ENCODE results near the gene CCDC174.

Gene CCDC174

DNA sequence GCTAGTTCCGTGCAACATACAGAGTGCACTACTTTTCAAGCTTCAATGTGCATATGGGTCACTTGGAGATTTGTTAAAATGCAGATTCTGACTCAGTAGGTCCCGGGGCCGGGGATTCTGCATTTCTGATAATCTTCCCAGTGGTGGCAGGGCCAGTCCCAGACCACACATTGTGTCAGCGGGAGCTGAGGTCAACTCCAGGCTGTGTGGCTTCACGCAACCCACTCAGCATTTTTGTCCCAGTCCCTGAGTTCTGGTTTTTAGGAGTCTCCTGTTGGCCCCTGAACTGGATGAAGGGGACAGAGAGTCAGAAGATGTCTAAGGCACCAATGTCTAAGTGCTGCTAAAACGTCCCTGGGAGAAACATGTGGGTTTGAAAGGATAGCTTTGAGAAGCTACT is 26.1 kb upstream of the CCDC174 start:
- no peak for DNase-seq (ENCODE audit: low spot score)

- no peak for DNase-seq (ENCODE audit: low spot score)
These were observed 23.7 kb upstream of the CCDC174 start for GRCh38 chr3:14627815-14628214.

DNA sequence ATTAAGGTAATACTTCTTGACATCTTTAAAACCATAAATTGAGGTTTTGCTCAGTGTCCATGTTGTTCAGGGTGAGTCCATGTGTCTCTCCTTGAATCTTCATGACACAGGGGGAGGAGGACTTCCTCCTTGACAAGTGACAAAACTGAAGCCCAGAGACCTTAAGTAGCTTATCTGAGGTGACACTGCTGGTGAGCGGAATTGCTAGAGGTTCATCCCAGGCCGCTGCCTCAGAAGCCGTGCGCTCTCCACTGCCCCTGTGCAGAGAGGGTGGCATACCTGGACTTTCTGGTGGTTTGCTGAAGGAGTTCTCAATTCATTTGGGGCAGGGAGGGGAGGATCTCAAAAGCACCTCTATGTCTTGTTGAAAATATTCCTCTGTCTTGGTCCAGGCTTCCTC is 23.2 kb upstream of the CCDC174 start:
- no peak for DNase-seq (ENCODE audit: low spot score)

DNA sequence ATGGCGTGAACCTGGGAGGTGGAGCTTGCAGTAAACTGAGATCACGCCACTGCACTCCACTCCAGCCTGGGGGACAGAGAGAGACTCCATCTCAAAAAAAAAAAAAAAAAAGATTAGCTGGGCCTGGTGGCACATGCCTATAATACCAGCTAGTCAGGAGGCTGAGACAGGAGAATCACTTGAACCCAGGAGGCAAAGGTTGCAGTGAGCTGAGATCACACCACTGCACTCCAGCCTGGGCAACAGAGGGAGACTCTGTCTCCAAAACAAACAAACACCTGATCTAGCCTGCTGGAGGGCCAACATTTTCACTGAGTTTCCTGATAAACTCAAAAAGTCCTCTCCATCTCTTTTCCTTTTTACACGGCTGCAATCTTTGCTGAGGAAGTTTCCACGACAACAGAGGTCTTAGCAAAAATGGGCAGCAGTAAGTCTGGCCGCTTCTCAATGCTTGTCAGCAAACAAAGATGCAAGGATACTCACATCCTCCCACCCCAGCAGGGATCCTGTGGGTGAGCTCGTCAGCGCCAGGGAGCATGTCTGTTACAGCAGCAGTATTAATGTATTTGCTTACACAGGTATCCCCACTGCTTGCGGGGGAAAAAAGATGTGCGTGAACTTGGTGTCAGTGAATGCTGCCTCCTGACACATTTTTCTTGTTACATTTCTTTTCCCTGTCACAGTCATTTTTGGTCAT is 21.0 kb upstream of the CCDC174 start:
- no peak for DNase-seq (ENCODE audit: low spot score)

DNA sequence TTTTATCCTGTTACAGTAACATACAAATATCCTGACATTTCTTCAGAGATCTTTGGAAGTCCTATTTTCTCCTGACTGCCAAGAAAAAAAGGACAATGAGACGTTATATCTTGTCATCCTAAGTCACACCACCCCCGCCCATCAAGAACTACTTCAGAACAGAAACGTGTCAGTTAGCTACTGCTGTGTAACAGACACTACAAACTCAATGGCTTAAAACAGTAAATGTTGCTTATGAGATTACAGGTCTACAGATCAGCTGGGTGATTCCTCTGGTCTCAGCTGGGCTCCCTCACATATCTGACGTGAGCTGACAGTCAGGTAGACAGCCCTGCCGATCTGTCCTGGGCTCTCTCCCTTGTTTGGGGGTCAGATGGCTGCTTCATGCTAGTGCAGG is 20.5 kb upstream of the CCDC174 start:
- DNase-seq (ENCODE audit: low spot score): no peak

DNA sequence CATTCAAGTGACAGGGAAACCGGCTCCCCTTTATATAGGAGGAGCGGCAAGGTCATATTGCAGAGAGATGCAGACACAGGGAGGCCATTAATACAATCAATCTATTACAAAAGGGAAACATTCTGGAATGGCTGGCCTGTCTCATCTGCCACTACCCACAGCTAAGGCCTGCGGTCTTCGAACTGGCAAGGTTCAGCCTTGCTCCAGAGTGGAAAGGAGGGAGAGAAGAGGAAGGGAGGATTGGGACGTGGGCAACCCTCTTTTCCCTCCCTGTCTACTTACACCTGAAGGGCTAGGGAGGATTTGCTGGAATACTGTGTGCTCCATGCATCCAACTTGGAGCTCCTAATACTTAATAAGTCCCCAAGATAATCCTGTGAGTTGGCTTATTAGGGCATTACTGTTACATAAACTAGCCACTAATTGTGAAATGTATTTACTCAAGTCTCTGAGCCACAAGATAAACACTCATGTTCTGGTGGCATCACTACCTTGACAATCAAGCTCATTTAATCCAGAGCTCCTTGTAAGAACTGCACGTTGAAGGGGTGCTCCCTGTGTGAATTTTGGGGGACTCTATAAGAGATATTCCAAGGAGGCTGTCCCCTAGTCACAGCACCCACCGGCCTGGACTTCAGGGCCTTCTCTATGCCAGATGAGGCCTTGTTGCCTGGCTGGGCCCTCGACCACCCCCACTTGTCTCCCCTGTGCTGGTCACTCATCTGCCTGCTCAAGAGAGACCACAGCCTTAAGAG is 19.7 kb upstream of the CCDC174 start:
- DNase-seq (ENCODE audit: low spot score): no peak

GRCh38 chr3:14632442-14632930 is 19.1 kb upstream of the CCDC174 start:
- DNase-seq (ENCODE audit: low spot score): no peak

- DNase-seq (ENCODE audit: low spot score): no peak
These were observed 18.1 kb upstream of the CCDC174 start for GRCh38 chr3:14633417-14633816.

GRCh38 chr3:14633819-14634424 is 17.6 kb upstream of the CCDC174 start:
- DNase-seq (ENCODE audit: low spot score): no peak

DNA sequence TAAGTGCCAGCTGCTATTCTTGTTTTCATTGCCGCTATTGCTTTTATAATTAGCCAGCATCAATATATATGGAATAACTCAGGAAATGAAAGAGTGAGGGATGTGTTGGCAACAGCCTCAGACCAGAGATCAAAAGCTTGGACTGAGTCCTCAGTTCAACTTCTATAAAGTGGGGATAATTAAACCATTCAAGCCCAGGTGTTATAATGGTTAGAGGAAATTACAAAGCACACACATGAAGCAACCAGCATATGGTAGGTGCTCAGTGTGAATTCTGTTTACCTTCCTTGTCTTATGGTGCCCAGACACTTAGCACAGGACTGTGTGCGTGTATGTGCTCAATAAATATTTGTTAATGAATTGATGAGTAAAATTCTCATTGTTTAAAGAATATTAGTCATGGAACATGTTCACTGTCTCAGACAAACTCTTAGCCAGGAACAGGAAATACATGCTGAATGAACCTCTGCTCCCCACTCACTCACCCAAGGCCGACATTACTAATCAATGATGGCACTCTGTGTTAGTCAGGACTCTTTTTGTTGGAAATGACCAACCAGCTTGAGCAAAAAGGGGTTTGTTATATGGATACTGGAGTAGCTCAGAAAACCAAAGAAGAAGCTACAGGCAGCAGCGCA is 16.7 kb upstream of the CCDC174 start:
- DNase-seq (ENCODE audit: low spot score): no peak

DNA sequence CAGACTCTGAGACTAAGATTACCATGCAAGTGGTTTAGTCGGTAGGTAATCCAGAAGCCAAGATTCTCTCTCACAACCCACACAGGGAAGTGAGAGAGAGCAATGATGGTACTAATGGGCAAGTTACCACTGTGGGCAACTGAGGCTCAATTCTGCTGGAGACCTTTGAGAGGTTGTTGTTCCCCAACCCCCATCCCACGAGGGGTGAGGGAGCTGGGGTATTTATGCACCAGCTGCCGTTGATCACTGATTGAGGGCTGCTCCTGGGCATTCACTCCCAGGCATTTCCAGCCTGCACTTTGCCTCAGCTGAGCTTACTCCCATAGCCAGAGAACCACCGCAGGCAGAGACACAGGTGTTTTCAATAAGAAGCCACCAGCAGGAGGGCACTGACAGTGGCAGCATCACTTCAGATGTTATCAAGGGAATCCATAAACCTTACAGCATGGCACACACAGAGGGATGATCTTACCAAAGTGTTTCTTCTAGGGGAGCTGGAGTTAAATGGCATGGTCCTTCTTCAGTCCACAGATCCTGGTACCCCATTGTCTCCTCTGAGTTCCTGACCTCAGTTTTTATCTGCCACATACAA is 15.0 kb upstream of the CCDC174 start:
- no peak for DNase-seq (ENCODE audit: low spot score)

GRCh38 chr3:14640157-14640562 is 11.4 kb upstream of the CCDC174 start:
- DNase-seq (ENCODE audit: low spot score): no peak

DNA sequence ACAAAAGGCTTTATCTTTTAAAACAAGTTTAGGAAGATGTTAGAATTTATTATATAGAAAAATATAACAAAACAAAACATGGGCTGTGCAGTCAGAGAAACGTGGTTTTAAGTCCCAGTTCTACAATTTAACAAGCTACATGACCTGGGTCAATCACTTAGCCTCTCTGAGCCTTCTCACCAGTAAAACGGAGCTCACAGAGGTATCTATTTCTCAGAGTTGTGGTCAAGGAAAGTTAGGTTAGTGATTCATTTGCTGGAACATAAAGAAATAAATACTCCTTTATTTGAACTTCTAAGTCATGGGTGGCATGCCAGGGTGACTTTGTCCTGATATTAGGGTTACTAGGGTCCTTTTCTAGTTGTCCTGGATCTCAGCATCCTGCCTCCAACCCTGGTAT is 10.8 kb upstream of the CCDC174 start:
- no peak for DNase-seq (ENCODE audit: low spot score)

DNA sequence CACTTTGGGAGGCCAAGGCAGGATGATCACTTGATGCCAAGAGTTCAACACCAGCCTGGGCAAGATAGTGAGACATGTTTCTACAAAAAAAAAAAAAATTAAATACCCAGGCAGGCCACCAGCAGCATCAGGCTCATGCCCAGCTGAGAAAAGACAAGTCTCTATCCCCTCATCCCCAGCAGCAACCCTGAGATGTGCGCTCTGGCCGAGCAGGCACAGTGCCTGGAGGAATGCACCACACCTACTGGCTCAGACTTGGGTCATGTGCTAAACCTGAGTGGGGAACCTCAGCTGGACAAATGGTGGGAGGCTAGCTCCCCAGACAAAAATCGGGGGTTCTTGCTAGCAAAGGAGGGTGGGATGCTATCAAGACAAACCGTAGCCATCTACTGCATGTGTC is 10.2 kb upstream of the CCDC174 start:
- DNase-seq (ENCODE audit: low spot score): no peak

- DNase-seq (ENCODE audit: low spot score): no peak
These were observed 6.1 kb upstream of the CCDC174 start for GRCh38 chr3:14645453-14645852.

DNA sequence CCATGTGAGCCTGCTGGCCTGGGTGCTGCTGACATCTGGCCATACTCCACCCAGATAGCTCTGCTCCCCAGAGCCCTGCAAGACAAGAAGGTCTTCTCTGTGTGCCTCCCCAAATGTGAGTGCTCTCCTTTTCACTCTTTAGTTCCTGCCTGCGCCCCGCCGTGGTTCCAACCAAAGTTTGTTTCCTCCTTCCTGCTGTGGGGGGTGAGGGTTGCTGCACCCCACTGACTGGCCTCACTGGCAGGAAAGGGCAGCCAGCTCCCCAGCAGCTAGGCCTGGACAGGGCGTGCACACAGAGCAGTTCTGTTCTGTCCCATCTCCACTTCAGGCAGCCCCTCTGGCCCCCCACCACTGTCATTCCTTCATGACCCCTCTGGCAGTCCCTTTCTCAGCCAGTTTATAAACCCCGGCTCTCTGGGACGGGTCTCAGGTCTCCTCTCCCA is 5.4 kb upstream of the CCDC174 start:
- no peak for DNase-seq (ENCODE audit: low spot score)

DNA sequence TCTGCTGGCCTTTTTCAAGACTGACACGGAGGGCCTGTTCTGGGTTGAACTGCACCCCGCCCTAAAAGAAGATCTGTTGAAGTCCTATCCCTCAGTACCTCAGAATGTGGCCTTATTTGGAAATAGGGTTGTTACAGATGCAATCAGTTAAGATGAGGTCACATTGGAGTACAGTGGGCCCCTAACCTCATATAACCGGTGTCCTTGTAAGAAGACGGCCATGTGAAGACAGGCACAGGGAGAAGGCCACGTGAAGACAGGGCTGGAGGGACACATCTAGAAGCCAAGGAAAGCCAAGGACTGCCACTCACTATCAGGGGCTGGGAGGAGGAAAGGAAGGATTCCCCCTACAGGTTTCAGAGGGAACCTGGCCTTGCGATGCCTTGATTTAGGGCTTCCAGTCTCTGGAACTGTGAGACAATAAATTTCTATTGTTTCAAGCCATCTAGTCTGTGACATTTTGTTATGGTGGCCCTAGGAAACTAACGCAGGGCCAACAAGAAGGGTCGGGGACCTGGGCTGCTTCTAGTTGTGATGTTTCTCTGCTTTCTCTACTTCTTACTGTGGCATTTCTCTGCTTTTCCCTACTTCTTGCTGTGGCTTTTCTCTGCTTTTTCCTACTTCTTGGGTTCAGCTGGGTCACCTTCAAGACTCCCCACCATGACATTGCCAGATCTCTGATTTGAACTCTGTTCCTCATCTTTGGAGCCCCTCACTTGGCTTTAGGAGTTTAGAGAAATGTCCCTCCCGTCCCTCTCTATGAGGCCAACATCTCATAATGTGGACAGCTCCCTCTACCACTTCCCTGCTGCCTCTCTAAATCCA is 4.8 kb upstream of the CCDC174 start:
- DNase-seq (ENCODE audit: low spot score): no peak

DNA sequence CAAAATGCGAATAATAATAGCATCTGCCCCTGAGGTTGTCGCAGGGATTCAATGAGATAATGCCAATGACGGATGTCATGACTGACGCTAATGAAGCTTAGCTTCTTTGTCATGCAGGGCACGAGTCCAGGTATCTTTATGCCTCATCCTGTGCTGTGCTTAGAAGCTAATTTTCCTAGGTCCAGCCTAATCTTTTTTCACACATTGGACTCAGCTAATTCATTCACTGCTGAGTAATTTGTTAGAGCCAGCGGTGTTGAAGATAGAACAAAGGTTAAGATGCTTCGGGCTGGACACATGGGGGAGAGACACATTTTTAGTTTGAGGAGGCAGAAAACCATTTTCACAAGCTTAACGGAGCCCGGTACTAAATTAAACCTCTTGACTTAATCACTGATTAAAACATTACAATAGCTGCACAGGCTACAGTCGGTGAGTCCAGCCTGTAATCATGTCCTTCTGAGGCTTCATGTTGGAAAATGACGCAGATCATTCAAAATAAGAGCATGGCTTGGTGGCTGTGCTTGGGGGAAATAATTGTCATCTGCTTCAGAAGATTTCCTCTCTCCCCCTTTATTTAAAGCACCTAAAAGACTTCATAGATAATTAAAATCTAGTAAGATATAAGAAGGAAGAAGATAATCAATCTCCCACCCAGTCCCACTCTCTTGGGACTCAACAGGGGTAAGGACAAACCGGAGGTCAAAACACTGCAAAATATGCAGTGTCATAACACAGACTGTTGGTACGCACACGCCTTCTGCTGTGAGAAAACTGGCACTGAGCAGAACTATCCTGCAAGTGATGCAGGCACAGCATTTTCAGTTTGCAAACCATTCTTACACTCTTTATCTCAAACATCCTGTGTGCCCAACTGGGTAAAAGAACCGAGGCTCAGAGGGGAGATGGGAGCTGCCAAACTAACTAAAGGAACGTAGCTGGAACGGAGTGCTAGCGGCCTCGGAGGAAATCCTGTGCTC is 3.3 kb upstream of the CCDC174 start:
- no peak for DNase-seq (ENCODE audit: low spot score)

DNA sequence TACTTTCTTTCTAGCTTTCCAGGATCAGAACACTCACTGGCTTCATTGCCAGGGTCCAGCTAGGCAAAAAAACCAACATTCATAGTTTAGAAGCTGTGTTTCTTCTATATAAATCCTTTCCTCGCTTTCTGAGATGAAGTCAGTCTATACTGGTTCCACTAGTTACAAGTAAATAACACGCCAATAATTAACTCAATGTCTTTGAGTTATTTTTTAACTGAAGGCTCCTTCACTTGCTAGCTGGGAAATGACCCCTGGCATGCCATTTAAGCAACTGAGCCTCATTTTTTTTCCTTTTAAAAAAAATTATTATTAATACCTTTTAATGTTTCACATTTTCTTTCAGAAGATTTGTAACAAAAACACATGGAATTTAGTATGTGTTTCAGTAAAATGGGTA is 2.1 kb upstream of the CCDC174 start:
- no peak for DNase-seq (ENCODE audit: low spot score)

DNA sequence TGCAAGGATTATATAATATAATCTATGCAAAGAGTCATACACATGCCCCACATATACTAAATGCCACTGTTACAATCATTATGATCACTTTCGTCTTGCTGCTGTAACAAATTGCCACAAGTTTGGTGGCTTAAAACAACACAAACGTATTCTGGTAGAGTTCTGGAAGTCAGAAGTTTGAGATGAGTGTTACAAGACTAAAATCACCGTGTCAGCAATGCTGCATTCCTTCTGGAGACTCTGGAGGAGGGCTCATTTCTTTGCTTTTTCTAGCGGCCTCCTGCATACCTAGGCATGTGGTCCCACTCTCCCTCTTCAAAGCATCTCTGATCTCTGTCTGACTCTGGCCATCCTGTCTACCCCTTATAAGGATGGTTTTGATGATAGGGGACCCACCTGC is 1.4 kb upstream of the CCDC174 start:
- DNase-seq (ENCODE audit: low spot score): no peak

Measured in pons (tissue), 1 donor.